ENCODE data around the gene CIC. TPM values are rescaled to one million over a fixed set of nuclear protein-coding genes. Genes with fewer than 3 reads are reported as not detected.
A peak's percentile ranks its signal among the peaks of the same experiment; 100 is the strongest.

The CIC gene
- total and polyA plus RNA-seq, 2 of the 13 experiments (the other 11 are each of a cell fraction or from before 2014, with no cell fraction given), result 5.9 to 8.0 TPM

- TF ChIP-seq, protein P1, sequence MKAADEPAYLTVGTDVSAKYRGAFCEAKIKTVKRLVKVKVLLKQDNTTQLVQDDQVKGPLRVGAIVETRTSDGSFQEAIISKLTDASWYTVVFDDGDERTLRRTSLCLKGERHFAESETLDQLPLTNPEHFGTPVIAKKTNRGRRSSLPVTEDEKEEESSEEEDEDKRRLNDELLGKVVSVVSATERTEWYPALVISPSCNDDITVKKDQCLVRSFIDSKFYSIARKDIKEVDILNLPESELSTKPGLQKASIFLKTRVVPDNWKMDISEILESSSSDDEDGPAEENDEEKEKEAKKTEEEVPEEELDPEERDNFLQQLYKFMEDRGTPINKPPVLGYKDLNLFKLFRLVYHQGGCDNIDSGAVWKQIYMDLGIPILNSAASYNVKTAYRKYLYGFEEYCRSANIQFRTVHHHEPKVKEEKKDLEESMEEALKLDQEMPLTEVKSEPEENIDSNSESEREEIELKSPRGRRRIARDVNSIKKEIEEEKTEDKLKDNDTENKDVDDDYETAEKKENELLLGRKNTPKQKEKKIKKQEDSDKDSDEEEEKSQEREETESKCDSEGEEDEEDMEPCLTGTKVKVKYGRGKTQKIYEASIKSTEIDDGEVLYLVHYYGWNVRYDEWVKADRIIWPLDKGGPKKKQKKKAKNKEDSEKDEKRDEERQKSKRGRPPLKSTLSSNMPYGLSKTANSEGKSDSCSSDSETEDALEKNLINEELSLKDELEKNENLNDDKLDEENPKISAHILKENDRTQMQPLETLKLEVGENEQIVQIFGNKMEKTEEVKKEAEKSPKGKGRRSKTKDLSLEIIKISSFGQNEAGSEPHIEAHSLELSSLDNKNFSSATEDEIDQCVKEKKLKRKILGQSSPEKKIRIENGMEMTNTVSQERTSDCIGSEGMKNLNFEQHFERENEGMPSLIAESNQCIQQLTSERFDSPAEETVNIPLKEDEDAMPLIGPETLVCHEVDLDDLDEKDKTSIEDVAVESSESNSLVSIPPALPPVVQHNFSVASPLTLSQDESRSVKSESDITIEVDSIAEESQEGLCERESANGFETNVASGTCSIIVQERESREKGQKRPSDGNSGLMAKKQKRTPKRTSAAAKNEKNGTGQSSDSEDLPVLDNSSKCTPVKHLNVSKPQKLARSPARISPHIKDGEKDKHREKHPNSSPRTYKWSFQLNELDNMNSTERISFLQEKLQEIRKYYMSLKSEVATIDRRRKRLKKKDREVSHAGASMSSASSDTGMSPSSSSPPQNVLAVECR (CRISPR knock-in tag; IDR thresholded peaks at IDR 0.05; ENCODE audit: borderline replicate concordance), result no peak
- TF ChIP-seq FOSL2 (CRISPR knock-in tag; IDR thresholded peaks at IDR 0.05) (no peak), ZNF160 (CRISPR knock-in tag; IDR thresholded peaks at IDR 0.05) (no peak), ZSCAN22 (CRISPR knock-in tag; IDR thresholded peaks at IDR 0.05) (no peak), FOXO4 (CRISPR knock-in tag; conservative IDR thresholded peaks at IDR 0.05) (no peak), ZC3H4 (CRISPR knock-in tag; IDR thresholded peaks at IDR 0.05; ENCODE audit: borderline replicate concordance) (no peak), ZEB1 (IDR thresholded peaks at IDR 0.05; ENCODE audit: insufficient replicate concordance, low read depth) (no peak), HHEX (CRISPR knock-in tag; IDR thresholded peaks at IDR 0.05) (no peak), RBAK (CRISPR knock-in tag; IDR thresholded peaks at IDR 0.05) (no peak), RBFOX2 (IDR thresholded peaks at IDR 0.05; ENCODE audit: low read depth, low read length) (peak; percentile 38; the same call in 1 of the 2 replicates), ZNF687 (CRISPR knock-in tag; IDR thresholded peaks at IDR 0.05) (peak; percentile 31; the same call in 1 of the 2 replicates), POLR2AphosphoS5 (IDR thresholded peaks at IDR 0.05; ENCODE audit: low read depth, low read length) (no peak), HNF4A (CRISPR knock-in tag; IDR thresholded peaks at IDR 0.05) (no peak), ZNF501 (CRISPR knock-in tag; IDR thresholded peaks at IDR 0.05) (no peak), SRSF9 (IDR thresholded peaks at IDR 0.05; ENCODE audit: borderline replicate concordance, insufficient read depth, low read depth, low read length, poor library complexity, severe bottlenecking) (no peak)
- TF ChIP-seq, protein P2, sequence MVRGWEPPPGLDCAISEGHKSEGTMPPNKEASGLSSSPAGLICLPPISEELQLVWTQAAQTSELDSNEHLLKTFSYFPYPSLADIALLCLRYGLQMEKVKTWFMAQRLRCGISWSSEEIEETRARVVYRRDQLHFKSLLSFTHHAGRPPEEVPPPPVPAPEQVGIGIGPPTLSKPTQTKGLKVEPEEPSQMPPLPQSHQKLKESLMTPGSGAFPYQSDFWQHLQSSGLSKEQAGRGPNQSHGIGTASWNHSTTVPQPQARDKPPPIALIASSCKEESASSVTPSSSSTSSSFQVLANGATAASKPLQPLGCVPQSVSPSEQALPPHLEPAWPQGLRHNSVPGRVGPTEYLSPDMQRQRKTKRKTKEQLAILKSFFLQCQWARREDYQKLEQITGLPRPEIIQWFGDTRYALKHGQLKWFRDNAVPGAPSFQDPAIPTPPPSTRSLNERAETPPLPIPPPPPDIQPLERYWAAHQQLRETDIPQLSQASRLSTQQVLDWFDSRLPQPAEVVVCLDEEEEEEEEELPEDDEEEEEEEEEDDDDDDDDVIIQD (CRISPR knock-in tag; IDR thresholded peaks at IDR 0.05; ENCODE audit: low read depth), result no peak
- TF ChIP-seq, protein P3, sequence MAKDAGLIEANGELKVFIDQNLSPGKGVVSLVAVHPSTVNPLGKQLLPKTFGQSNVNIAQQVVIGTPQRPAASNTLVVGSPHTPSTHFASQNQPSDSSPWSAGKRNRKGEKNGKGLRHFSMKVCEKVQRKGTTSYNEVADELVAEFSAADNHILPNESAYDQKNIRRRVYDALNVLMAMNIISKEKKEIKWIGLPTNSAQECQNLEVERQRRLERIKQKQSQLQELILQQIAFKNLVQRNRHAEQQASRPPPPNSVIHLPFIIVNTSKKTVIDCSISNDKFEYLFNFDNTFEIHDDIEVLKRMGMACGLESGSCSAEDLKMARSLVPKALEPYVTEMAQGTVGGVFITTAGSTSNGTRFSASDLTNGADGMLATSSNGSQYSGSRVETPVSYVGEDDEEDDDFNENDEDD (CRISPR knock-in tag; IDR thresholded peaks at IDR 0.05; ENCODE audit: borderline replicate concordance), result no peak
These were observed 8.9 kb downstream of the CIC start (continued) for GRCh38 chr19:42277821-42278451.
